CD4-positive, alpha-beta T cell treated with Interleukin-17A for 4 hours (primary cell): ENCODE measurements around the gene ECHDC3.

ENCODE experiments used
- DNase-seq: peaks from one replicate; pipeline ENCODE4 v3.0.0-alpha.2; 2020; ENCODE audit warnings: mixed read lengths

ECHDC3 gene

GRCh38 chr10:11754620-11755019, 12.4 kb downstream of the ECHDC3 start:
- no peak for DNase-seq

DNA sequence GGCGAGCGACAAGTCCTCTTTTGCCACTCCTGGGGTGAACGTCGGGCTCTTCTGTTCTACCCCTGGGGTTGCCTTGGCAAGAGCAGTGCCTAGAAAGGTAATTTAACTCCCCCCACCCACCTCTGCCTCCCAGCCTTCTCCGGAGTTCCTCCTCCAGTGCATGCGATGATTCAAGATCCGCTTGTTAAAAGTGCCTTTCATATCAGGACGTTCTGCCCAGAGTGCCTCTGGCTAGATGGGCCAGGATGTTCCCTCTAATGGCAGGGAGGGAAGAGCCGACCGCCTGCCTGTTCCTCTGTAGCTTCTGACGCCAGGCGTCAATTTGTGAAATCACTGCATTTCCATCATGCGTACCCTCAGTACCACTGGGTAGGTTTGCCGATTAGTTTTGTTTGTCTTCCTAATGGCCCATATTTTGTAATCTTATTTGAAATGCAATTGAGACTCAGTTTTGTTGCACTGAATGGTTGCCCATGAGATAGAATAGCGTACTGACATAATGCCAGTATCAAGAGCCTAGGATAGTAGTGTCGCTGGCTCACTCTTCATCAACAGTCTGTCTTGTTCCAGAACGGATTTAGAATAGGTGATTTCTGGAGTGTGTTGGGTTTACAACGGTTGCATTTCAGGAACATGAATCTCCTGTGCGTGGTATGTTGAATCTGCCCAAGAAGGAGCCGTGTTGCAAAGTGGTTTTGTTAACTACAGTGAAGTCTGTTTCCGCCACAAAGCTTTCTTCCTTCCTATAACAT, 13.5 kb downstream of the ECHDC3 start:
- DNase-seq = no peak

- DNase-seq = no peak
These were observed 14.7 kb downstream of the ECHDC3 start for GRCh38 chr10:11756766-11757315.

DNA sequence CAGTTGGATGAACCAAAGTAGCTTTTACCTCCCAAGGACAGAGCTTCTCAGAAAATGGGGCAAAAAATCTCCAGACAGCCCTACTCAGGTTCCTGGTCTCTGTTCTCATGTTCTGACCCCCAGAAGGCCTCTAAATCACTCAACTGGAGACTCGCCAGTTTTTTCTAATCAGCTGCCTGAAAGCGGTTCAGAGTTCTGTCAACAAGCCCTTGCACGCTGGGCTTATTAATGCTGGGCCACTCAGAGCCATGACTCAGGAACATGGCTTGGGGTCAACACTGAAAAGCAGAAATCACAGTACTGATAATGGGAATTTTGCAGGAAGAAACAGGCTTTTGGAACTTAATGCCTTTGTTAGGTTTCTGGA, 15.3 kb downstream of the ECHDC3 start:
- DNase-seq = no peak

GRCh38 chr10:11757821-11758463, 15.8 kb downstream of the ECHDC3 start:
- peak; percentile 87 for DNase-seq

GRCh38 chr10:11758527-11759236, 16.5 kb downstream of the ECHDC3 start:
- no peak for DNase-seq

DNA sequence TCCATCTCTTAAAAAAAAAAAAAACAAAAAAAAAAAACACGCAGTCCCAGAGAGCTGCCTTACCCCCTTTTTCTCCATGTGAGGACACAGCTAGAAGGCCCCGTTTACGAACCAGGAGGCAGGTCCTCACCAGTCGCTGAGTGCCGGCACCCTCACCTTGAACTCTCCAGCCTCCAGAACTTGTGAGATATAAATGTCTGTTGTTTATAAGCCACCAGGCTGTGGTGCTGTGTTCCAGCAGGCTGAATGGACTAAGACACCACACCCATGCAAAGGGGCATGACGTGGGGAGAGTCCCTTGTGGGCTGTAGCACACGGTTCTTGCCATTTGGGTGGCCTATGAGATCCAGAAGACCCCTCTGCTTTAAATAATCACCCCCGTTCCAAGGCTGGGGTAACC, 17.2 kb downstream of the ECHDC3 start:
- DNase-seq = no peak

DNA sequence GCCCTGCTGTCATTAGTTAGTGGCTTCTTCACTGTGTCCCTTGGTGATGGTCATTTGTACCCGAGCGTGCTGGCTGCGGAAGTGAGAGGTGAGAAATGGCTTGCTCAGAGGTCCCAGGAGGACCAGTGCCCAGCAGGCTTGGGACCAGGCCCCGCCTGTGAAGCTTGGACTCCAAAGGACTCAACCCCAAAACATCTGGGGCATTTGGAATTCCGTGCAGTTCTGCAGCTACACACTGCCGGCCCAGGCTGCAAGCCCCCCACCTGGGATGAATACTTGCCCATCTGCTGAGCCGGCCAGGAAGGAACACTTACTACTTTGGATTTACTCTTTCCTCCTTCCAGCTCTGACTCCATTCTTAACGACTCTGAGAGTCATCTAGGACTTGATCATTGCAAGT, 18.0 kb downstream of the ECHDC3 start:
- DNase-seq = no peak

DNA sequence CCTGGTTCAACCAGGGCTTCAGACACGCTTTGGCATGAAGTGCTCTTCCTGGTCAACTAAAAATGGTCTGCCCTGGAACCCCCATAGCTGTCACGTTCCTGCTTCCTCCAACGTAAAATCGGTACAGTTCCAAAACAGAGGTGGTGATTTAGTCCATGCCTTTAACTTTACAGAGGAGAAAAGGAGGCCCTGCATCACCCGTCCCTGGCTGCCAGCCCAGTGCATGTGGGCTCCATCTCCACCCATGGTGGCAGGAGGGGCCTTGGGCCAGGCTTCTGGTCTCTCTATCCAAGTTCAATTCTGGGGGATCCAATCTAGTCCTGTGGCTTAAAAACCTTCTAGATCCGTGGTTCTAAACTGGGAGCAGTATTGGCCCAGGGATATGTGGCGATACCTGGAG, 18.7 kb downstream of the ECHDC3 start:
- no peak for DNase-seq

GRCh38 chr10:11761431-11761830, 19.2 kb downstream of the ECHDC3 start:
- DNase-seq = no peak

DNA sequence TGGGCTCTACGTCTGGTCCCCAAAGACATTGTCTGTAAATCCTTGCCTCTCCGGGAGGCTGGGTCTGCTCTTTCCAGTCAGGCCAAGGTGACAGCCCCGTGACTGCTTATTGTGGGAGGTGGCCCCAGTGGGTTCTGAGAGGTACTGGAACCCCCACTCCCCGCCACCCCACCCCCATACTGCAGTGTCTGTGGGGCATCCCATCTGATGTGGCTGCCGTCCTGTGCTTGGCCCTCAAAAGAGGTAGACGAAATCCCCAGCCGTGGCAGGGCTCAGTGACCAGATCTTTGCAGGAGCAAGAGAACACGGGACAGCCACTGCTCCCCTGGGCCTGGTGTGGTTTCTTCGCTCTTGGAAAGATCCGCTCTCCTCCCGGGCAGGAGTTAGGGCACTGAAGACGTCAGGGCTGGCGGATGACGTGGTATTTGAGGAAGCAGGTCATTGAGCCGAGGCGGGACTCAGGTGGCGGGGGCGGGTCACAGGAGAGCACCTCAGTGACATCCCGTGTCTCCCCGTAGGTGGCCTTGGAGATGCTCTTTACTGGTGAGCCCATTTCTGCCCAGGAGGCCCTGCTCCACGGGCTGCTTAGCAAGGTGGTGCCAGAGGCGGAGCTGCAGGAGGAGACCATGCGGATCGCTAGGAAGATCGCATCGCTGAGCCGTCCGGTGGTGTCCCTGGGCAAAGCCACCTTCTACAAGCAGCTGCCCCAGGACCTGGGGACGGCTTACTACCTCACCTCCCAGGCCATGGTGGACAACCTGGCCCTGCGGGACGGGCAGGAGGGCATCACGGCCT, 20.7 kb downstream of the ECHDC3 start:
- DNase-seq = no peak

GRCh38 chr10:11763501-11763861, 21.3 kb downstream of the ECHDC3 start:
- no peak for DNase-seq

GRCh38 chr10:11765141-11765540, 23.0 kb downstream of the ECHDC3 start:
- DNase-seq = no peak

GRCh38 chr10:11772575-11773288, 30.6 kb downstream of the ECHDC3 start:
- no peak for DNase-seq

GRCh38 chr10:11773761-11774441, 31.7 kb downstream of the ECHDC3 start:
- DNase-seq = no peak

DNA sequence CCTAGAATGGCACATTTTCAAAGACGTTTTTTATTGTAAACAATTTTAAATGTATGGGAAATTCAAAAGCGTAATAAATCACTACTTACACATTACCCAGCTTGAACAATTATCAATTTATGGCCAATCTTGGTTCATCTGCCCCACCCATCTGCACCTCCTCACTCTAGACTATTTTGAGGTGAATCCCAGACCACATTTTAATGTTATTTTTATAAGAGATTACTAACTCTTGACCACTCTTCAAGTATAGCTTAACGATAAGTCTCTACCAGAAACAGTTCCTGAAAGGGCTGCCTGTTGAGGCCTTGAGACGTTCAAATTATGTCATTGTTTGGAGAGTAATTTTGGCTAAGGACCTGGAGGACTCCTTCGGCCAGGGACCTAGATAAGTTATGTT, 33.2 kb downstream of the ECHDC3 start:
- no peak for DNase-seq

DNA sequence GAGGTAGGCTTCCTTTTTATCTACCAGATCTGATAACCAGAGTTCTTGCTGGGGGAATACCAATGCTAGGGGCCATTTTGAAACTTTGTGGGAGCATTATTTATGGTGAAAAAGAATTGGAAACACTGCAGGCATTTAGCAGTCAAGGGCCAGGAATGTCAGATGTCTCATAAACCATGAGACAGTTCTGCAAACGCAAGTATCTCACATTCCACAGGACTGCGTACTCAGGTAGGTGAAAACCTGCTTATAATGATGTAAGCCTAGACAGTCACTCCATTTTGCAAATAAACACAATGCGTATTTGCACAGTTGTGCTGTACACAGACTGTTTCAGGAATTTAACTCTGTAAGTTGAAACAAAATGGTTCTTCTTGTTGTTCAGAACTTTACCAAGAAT, 33.9 kb downstream of the ECHDC3 start:
- DNase-seq = no peak

DNA sequence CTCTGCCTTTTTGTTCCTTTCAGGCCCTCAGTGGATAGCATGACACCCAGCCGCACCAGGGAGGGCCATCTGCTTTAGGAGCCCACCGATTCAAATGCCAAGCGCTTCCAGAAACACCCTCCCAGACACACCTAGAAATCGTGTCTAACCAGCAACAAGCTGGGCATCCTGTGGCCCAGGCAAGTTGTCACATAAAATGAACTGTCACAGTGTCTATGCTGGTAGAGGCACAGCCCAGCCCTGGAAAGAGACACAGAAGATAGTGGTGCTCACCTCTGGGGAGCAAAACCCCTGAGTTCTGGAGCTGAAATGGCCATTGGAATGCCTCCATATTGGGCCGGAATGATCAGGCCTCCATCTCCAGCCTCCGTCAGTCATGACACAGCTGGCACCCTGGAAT, 38.9 kb downstream of the ECHDC3 start:
- no peak for DNase-seq

DNA sequence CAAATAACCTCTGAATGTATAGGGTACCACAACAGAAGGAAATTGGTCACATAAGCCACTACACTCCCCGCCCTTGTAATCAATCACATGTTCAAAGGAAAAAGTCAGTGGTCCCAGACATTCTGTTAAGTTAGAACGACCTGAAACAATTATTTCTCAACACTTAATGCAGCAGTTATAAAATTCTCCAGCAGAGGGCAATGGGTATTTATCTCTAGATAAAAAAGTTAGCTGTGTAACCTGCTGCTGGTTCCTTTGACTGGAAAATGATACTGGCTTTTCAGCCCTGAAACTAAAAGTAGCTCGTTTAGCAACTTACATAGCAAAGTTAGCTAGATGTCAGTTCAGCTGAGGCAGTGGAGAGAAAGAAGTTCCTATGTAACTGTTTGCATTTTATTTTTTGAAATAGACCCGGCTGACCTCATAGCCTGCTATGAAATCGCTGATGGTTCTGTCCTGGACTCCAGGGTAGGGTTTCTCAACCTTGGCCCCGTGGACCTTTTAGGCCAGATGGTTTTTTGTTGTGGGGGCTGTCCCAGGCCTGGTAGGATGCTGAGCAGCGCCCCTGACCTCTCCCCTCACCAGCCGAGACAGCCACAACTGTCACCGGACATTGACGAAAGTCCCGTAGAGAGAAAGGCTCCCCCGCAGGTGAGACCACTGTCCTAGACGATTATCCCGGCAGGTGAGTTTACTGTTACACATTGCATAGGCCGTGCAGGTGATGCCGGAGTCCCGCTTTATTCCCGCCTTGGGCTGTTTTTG, 40.8 kb downstream of the ECHDC3 start:
- DNase-seq = no peak

DNA sequence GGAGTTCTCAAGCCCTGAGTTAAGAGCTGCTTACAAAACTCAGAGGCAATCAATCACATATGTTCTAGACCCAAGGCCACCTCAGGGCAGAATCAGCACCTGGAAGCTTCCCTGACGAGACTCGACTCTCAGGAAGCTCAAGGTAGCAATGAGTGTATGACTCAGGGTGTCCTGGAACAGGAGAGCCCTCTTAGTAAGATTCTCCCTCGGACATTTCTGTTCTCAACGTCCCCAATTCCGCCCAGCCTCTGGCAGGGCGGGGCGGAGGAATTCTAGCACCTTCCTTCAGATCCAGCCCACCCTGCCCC, 41.3 kb downstream of the ECHDC3 start:
- DNase-seq = no peak

DNA sequence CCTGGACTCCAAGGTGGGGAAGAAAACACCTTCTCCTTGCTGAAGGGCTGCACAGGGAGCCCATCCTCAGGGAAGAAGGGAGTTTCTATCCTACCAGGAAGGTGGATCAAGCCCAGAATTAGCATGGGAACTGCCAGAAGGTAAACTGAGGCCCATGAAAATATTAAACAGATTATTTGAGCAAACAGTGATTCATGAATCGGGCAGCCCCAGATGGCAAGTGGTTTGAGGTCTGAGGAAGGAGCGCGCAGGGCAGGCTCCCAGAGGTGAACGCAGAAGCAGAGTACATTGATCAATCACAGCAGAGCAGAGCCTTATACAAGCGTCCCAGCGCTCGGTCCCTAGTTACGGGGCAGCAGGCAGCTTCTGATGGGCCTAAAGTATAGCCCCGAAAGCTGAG, 45.2 kb downstream of the ECHDC3 start:
- DNase-seq = no peak
